GM18858 (cell line): ENCODE measurements around the gene WDR12.
"Not testable (repeated sequence)": the region's sequence is repeated elsewhere in the genome, so short reads cannot be mapped to it uniquely, and the experiment has no call there.

Experiments
- ATAC-seq: cut with Tn5 transposase; IDR thresholded peaks from one replicate; pipeline ENCODE4 v1.9.1; 2021; ENCODE audit not compliant: unreplicated experiment

The WDR12 gene

DNA sequence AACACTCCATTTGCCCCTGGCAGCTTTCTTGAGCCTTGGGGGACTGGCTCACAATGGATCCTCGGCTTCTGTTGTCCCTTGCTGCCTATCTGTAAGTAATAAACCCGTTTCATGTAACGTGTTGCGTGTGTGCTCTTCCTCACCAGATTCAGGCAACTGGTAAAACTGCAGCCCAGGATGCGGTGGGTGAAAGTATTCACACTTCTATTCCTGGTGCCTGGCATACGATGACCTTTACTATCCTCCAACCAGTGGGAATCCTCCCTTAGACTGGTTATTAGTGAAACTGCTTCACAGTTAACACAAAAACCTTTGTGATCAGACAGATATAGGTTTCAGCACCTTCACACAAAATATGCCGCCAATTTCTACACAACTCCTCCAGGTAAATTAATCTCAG, 26.3 kb downstream of the WDR12 start:
- no peak for ATAC-seq

DNA sequence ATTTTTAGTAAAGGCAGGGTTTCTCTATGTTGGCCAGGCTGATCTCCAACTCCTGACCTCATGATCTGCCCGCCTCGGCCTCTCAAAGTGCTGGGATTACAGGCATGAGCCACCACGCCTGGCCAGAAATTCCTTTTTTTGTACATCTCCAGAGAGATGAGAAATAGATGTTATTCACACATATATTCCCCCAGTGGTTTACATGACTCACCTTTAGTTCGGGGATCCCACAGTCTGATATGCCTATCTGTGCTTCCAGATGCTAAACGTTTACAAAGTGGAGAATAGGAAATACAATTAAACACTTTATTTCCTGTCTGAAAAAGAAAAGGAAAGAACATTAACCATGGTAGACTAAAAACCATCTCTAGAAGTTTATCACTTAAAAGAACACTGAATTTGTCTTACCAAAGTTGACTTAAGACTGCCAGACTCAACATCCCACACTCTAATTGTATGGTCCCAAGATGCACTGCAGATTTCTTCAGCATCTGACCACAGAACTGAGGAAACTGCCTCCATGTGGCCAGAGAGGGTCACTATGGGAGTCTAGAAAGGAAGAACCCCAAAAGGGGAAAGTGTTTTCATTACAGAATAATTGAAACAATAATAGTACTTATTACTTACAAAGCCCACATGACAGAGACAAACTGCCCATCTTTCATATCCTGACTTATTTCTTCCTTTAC, 27.3 kb downstream of the WDR12 start:
- ATAC-seq: no peak

GRCh38 chr2:202881570-202881969, 29.9 kb downstream of the WDR12 start:
- ATAC-seq: no peak

- no peak for ATAC-seq
These were observed 33.8 kb downstream of the WDR12 start for GRCh38 chr2:202877699-202878098.

- ATAC-seq: peak; percentile 31
These were observed 40.0 kb downstream of the WDR12 start, which contains the start of gene ICA1L for GRCh38 chr2:202871300-202872141. Gene ICA1L, minus strand, starts transcription at chr2:202871766. Its CDS starts 42,757 bp downstream, at chr2:202829009.

DNA sequence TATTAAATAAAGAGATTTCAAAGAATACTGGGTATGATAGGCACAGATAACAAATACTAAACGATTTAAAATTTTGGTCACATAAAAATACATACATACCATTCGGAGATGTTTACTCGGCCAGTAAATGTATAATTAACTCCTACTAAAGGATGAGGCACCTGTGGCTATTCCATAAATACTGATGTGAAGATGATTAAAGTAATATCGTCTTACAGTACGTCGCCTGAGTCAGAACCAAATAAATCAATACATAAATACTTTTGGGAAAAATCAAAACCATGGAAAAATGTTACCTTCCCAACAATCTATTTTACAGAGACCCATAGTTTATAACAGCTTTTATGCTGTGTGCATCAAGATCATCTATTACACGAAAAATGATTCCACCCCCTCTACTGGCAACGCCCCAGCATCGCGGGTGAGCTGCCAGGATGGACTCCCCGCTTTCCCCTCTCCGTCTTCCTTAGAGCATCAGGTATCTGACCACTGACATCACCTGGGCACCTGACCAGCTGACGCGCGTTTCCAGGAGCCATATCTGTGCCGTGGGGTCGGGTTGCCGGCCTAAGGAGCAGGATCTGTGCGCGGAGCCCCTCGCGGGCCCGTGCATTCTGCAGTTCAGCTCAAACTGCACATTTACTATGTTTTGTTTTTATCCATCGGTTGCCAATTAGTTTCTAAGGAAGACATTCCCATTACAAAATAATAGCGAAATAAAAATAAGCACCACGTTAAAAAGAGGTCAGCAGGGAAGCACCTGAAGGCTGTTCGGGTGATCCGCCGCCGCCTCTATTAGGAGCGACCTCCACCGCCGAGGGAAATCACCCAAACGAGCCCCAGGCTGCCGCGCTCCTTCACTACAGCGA, 40.8 kb downstream of the WDR12 start:
- peak; percentile 53 for ATAC-seq

DNA sequence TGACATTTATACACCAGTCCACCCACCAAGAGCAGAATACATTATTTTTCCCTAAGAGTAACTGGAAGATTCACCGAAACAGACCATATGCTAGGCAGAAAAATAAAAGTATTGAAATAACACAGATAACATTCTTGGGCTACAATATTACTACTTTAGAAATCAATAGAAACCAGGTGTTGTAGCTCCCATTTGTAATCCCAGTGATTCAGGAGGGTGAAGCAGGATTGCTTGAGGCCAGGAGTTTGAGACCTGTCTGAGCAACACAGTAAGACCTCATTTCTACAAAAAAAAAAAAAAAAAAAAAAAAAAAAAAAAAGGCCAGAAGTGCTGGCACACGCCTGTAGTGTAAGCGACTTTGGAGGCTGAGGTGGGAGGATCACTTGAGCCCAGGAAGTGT, 49.5 kb downstream of the WDR12 start:
- no peak for ATAC-seq

- no peak for ATAC-seq
These were observed 52.9 kb downstream of the WDR12 start for GRCh38 chr2:202858601-202859000.

- not testable (repeated sequence) for ATAC-seq
These were observed 62.1 kb downstream of the WDR12 start for GRCh38 chr2:202849343-202849742.

- no peak for ATAC-seq
These were observed 62.7 kb downstream of the WDR12 start for GRCh38 chr2:202848813-202849212.

DNA sequence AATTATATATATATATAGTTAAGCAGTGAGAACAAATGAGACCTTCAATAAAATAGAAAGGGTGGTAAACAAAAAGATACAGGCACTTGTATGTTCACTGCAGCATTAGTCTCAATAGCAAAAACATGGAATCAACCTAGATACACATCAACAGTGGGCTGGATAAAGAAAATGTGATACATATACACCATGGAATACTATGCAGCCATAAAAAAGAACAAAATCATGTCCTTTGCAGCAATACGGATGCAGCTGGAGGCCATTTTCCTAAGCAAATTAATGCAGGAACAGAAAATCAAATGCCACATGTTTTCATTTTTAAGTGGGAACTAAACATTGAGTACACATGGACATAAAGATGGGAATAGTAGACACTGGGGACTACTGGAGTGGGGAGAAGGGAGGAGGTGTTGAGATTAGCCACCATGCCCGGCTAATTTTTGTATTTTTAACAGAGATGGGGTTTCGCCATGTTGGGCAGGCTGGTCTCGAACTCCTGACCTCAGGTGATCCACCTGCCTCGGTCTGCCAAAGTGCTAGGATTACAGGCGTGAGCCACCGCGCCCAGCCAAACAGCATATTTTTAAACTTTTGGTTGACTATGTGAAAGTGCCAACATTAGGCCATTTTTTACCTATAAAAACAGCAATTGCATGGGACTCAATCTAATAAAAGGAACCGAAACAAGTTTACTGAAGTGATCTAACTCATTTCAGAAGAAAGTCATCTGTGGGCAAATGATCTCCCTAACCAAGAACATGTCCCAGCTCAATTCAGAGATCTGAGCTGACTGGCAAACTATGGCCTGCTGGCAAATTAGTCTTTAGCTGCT, 63.6 kb downstream of the WDR12 start:
- no peak for ATAC-seq

DNA sequence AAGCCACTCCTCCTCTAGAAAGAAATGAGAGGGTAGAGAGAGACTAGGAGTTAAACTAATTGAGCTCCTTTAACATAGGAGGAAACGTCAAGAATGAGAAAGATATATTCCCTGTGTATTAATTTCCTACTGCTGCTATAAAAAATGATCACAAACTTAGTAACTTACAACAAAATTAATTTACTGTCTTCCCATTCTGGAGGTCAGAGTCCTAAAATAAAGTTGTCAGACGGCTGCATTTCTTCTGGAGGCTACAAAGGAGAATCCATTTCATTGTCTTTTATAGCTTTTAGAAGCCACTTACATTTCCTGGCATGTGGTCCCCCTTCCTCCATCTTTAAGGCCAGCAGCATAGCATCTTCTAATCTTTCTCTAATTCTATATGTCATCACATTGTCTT, 66.8 kb downstream of the WDR12 start:
- ATAC-seq: no peak

GRCh38 chr2:202842690-202843089, 68.8 kb downstream of the WDR12 start:
- no peak for ATAC-seq

- ATAC-seq: no peak
These were observed 70.2 kb downstream of the WDR12 start for GRCh38 chr2:202841090-202841867.

- no peak for ATAC-seq
These were observed 79.9 kb downstream of the WDR12 start for GRCh38 chr2:202831242-202832220.

DNA sequence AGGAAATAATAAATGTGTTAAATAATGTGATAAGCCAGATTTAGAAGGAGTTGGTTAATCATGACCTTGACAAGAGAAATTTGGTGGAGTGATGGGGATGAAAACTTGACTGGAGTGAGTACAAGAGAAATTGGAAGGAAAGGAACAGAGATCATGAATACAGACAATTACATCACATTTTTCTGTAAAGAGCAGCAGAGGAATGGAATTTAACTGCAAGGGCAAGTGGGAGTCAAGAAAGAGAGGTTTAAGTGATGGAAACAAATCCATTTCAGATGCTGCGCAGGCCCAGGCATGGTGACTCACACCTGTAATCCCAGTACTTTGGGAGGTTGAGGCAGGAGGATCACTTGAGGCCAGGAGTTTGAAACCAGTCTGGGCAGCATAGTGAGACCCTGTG, 86.6 kb downstream of the WDR12 start:
- no peak for ATAC-seq
